ENCODE results near the gene CHMP5.

DNA sequence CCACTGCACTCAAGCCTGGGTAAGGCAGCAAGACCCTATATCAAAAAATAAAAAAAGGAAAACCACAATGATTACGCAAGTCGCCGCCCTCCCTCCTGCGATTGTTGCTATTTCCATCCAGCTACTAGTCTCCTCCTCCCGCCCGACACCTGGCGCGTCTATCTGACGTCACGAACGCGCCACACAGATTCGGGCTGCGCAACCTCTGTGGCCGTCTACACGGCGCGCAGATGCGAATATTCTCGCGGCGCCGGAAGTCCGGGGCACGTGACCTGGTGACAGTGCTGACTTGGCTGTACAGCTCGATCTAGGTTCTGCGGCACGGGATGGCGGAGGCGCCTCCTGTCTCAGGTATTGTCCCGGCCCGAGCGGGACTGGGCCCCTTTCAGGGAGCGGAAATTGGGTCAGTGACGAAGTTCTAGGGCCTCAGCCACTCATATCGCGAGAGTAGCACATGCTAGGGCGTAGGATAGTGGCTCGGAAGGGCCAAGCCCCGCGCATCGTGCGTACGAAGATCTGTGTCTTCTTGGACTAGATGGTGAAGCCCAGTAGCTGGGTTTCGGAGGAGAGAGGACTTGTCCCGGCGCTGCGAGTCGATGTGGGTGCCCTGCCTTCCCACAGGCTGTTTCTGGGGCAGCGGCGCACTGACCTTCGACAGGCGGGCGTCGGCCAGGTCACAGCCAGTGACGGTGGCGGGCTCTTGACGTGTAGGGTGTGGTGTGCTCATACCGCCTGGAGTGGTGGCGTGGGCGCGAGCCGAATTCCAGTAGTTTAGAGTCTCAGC lies 25.6 kb downstream of the CHMP5 start, which contains the start of gene NFX1:
- TF ChIP-seq, protein P1, sequence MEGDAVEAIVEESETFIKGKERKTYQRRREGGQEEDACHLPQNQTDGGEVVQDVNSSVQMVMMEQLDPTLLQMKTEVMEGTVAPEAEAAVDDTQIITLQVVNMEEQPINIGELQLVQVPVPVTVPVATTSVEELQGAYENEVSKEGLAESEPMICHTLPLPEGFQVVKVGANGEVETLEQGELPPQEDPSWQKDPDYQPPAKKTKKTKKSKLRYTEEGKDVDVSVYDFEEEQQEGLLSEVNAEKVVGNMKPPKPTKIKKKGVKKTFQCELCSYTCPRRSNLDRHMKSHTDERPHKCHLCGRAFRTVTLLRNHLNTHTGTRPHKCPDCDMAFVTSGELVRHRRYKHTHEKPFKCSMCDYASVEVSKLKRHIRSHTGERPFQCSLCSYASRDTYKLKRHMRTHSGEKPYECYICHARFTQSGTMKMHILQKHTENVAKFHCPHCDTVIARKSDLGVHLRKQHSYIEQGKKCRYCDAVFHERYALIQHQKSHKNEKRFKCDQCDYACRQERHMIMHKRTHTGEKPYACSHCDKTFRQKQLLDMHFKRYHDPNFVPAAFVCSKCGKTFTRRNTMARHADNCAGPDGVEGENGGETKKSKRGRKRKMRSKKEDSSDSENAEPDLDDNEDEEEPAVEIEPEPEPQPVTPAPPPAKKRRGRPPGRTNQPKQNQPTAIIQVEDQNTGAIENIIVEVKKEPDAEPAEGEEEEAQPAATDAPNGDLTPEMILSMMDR (IDR thresholded peaks at IDR 0.05), result peak in 1 of 7 experiments; percentile 9
- TF ChIP-seq POLR2A (IDR thresholded peaks at IDR 0.05), result peak in 2 of 4 donors; percentile 91 to 95
- TF ChIP-seq EP300 (IDR thresholded peaks at IDR 0.05), result peak; percentile 3
